Fibroblast of skin of left biceps (primary cell): ENCODE results near the gene CNTN1.
"Not testable (repeated sequence)": the region's sequence is repeated elsewhere in the genome, so short reads cannot be mapped to it uniquely, and the experiment has no call there.

Experiments used
- DNase-seq, 2 experiments: peaks; one replicate each; pipeline ENCODE4 v3.0.0-alpha.2; 2013; ENCODE audit warnings: low read depth in 2 of 2

CNTN1 gene

GRCh38 chr12:41045509-41045908 lies 353.3 kb downstream of the CNTN1 start:
- DNase-seq: no peak

- no peak for DNase-seq
Observed at GRCh38 chr12:41049033-41049432, 356.8 kb downstream of the CNTN1 start.

DNA sequence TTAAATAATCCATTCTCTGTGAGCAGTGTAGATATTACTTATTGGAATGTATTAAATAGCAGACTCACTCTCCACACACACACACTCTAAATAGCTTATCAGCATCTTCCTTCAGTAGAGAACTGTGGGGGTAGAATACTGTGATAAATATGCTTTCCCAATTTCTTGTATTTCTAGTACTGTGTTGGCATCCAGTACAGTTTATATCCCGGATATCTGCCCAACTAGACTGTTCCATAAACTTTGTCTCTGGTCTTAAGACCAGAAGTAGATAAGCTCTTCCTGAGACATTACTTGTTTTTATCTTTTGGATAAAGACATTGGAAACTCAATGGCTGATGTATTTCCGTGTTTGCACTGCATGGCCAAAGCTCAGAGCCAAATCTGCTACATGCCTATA lies 359.7 kb downstream of the CNTN1 start:
- DNase-seq: no peak

GRCh38 chr12:41052441-41052840 lies 360.2 kb downstream of the CNTN1 start:
- no peak for DNase-seq

- DNase-seq: no peak
Observed at GRCh38 chr12:41053046-41053445, 360.8 kb downstream of the CNTN1 start.

- DNase-seq: no peak
Observed at GRCh38 chr12:41055875-41056577, 363.8 kb downstream of the CNTN1 start.

GRCh38 chr12:41058266-41058665 lies 366.0 kb downstream of the CNTN1 start:
- peak in 1 of 2 experiments; percentile 17 for DNase-seq

DNA sequence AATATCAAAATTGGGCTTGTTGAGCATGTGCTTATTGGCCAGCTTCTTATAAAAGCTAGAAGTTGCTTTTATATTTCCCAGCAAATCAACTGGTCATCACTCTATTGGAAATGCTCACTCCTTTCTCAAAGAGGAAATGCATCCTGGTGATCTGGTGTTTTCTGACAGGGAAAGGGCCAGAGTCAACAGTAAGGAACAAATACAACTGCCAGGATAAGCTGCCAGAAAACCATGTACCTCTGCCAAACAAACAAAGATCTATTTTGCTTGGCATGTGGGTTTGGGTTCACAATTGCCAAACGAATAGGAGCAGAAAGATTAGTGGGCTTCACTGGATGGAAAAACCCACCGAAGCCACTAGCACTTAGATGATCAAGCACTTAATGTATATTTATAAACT lies 369.0 kb downstream of the CNTN1 start:
- DNase-seq: no peak

DNA sequence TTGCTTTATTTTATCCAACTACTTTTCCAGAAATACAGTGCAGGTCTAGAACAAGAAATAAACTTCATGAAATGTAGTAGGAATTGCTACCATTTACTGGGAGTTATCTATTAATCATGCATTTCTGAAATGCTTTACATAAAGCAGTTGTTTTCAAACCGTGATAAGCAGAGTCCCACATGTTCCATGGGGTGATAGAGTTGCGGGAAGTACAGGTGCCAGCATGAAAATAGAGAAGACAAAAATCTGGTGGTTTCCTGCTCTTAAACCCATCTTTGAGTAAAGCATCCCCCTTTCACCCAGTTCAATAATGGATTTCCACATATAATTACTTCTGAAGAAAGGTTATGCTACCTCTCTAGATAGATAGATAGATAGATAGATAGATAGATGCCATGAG lies 372.2 kb downstream of the CNTN1 start:
- DNase-seq: no peak

DNA sequence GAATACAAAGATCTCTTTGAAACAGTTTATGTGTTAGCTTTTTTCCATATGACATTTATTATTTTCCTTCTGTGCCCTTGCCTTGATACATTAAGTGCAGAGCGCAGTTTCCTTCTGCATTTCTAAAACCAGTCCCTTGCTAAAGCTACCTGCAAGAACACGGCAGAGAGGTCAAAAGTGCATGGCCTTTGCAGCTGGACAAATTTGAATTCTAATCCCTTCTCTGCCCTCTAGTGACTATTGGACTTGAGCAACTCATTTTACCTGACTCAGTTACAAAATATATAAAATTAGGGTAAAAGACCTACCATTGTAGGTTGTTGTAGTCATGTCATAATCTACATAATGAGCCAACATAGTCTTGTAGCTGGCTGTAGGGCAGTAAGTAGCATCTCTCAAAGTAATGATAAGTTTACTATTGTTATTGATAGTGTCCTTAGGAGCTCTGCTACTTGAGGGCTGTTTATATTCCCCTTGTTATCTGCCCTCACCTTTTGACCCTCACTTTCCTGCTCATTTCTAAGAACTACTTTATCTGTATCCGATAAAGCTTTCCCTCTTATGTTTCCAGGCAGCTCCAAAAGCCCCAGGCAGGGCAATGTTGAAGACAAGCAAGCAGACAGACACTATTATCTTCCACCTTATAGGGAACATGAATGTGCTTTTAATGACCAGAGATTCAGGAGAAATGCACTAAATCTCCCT lies 375.9 kb downstream of the CNTN1 start:
- DNase-seq: no peak

DNA sequence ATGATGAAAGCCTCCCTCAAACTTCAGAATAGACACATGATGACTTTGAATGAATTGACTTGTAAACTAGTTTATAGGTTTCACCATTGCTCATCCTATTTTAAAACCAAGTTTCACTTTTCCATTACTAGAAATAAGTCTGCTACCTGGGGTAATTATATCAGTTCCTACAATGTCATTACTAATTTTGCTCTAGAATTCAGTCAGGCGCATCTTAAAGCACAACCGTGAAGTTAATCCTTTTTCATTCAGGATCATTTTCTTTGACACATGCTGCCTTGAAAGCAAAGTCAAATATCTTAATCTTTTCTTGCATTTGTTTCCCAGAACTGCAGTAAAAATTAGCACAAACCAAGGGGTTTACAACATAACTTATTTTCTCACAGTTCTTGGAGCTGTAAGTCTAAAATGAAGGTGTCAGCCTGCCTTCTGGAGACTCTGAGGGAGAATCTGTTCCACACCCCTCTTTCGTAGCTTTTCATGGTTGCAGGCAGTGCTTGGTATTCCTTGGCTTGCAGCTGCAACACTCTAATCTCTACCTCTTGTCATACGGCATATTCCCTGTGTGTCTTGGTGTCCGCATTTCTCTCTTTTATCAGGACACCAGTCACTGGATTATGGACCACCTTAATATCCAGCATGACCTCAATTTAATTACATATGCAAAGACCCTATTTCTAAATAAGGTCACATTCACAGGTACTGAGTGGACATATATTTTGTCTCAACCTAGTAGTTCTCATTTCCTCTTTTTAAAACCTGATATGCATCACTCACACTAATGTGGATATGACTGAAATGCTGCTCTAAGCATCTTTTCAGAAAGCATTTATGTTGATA lies 381.6 kb downstream of the CNTN1 start:
- DNase-seq: no peak

DNA sequence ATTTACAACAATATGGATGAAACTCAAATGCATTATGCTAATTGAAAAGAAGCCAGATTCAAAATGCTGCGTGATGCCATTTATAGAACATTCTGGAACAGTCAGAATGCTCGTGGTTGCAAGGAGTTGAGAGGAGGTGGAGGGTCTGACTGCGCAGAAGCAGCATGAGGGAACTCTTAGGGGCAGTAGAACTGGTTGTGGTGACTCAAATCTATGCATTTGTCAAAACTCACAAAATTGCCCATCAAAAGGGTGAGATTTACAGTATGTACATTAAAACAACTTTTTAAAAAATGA lies 382.2 kb downstream of the CNTN1 start:
- DNase-seq: no peak

DNA sequence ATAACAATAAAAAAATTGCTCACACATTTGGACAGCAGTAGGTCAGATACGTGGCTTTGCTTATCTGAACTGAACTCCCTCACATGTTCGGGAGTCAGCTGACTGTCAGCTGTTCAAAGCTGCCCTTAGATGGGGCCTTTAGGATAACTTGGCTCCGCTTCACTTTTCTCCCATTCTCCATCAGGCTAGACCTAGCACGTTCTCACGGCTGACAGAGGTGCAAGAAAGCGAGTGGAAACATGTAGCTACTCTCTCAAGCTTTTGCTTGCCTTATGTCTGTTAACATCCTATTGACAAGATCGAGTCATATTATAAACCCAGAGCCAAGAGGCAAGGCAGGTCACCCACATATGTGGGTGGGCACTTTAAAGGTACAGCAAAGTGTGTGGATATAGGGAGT lies 383.9 kb downstream of the CNTN1 start:
- DNase-seq: no peak

DNA sequence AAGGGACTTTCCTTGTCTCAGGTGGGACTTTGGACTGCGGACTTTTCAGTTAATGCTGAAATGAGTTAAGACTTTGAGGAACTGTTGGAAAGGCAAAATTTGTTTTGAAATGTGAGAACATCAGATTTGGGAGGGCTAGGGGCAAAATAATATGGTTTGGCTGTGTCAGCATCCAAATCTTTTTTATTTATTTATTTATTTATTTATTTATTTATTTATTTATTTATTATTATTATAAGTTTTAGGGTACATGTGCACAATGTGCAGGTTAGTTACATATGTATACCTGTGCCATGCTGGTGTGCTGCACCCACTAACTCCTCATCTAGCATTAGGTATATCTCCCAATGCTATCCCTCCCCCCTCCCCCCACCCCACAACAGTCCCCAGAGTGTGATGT lies 389.0 kb downstream of the CNTN1 start:
- DNase-seq: not testable (repeated sequence)

- no peak for DNase-seq
Observed at GRCh38 chr12:41089438-41089837, 397.2 kb downstream of the CNTN1 start.

DNA sequence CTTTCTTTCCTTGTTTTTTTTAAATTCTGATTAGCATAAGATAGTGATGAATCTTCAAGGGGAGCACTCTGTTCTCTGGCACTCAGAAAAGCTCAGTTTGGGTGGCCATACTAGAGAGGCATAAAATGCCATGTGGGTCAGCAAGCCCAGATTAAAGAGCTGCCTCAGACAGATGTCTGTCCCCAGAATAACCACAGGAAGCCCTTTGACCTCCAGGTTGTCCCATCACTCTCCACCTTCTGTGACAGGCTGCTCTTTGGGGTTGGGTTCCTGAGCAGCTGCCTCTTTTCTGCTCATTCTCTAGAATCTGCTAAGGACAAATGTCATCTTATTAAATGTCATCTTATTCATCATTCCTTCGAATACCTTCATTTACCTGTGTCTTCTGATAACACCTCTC lies 399.9 kb downstream of the CNTN1 start:
- no peak for DNase-seq

GRCh38 chr12:41096797-41097196 lies 404.6 kb downstream of the CNTN1 start:
- no peak for DNase-seq

DNA sequence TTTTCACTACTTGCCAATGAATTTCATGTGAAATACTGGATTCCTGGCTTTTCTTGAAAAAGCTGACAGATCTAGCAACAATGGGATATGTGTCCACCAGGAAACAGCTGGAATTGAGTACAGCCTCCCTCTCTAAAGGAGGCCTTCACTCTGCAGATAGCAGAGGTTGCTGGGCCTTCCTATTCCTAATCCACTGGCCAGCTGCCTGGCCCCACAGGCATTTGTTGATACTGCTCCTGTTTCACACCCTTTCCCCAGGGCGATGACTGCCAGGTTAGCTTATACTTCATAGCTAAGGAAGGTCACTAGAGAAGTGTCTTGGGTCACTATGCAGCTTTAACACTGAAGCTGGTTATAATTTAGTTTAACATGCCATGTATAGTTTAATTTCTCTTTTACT lies 408.3 kb downstream of the CNTN1 start:
- DNase-seq: no peak

DNA sequence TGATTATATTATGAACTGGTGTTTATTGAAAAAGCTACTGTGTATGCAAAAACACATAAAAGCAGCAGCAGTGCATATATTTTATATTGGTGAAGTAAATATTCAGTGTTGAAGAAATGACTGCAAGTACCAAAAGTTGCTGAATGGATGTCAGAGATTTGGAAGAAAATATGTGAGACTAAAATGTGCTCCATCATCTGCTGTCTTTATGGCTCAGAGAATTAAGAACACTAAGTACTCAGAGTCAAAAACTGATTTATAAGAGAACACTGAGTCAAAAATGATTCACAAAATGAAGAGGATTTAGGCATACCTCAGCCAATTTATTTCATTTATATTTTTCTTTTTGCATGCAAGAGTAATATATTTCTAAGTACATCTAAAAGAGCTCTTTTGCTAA lies 409.6 kb downstream of the CNTN1 start:
- no peak for DNase-seq

DNA sequence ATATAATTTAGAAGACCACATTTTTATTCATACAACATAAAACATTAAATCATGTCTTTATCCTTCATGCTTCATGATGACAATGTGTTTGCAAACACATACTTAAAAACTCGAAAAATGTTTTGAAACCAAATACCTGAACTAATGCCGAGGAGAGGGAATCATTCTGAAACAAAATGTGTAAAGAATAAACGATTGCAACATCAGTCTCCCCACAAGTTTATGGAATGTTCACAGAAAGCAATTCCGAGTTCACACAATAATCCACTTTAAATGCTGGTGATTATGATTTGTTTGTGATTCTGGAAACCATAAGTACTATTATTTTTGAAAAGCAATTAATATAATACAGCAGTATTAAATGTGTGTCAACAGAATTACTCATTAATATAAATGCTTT lies 411.4 kb downstream of the CNTN1 start:
- DNase-seq: no peak

GRCh38 chr12:41106315-41106714 lies 414.1 kb downstream of the CNTN1 start:
- no peak for DNase-seq

DNA sequence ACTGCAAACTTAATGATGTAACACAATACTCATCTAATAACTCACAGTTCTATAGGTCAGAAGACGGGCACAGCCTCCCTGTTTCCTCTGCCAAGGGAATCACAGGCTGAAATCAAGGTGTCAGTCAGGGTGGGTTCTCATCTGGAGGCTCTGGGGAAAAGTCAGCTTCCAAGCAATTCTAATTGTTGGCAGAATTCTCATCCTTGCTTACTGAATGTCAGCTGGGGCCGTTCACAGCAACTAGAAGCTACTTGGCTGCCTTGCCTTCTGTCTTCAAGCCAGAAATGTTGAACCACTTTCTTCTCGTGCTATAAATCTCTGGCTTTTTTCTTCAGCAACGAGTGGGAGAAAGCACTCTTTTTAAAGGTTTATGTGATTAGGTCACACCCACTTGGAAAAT lies 415.8 kb downstream of the CNTN1 start:
- no peak for DNase-seq

- DNase-seq: no peak
Observed at GRCh38 chr12:41112903-41113302, 420.7 kb downstream of the CNTN1 start.
